ENCODE results near the gene CREB3L1.
A peak's percentile ranks its signal among the peaks of the same experiment; 100 is the strongest.

CREB3L1 gene

DNA sequence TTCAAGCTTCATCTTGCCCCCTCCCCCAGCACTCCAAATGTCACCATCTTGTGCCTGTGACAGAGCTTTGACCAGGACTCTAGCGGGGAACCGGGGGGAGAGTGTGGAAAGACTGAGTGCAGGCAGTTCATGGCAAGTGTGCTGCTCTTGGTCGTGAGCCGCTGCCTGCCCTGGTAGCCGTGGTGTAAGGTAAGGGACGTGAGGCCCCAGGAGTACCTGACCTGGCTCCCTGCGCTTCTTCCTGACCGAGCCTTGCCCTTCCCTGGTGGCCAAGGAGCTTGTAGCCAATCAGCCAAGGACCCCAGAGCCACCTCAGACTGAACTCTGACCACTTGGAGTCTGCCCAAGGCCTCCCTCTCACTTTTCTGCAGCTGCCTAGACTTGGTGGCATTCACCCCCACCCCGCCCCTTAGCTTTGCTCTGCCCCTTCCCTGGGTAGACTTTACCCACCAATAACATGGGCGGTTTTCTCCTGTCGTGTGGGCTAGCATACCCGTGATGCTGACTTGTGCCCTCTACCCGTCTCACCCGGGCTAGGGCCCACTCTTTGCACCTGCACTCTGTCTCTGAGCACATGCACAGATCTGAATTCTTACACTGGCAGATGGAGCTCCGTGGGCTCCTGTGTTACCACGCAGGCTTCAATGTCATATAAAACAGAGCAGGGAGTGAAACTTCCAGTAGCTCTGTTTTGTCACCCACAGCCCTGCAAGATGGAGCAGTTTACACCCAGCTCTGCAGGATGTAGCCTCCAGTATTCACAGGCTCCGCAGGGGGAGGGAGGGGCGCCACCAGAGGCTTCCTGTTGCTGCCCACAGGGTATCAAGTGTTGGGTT, 71.3 kb downstream of the CREB3L1 start:
- H3K4me3 ChIP-seq (ENCODE audit: low read depth, low read length), result peak overlapping the region; percentile 82
- TF ChIP-seq, protein P1, sequence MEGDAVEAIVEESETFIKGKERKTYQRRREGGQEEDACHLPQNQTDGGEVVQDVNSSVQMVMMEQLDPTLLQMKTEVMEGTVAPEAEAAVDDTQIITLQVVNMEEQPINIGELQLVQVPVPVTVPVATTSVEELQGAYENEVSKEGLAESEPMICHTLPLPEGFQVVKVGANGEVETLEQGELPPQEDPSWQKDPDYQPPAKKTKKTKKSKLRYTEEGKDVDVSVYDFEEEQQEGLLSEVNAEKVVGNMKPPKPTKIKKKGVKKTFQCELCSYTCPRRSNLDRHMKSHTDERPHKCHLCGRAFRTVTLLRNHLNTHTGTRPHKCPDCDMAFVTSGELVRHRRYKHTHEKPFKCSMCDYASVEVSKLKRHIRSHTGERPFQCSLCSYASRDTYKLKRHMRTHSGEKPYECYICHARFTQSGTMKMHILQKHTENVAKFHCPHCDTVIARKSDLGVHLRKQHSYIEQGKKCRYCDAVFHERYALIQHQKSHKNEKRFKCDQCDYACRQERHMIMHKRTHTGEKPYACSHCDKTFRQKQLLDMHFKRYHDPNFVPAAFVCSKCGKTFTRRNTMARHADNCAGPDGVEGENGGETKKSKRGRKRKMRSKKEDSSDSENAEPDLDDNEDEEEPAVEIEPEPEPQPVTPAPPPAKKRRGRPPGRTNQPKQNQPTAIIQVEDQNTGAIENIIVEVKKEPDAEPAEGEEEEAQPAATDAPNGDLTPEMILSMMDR (IDR thresholded peaks at IDR 0.05; ENCODE audit: low read depth, low read length), result no peak
- in situ Hi-C loops (cut with HindIII; ENCODE audit: low sequenced_read_pairs), result no loop called here
- DNase-seq (ENCODE audit: low read depth, low spot score), result no peak

DNA sequence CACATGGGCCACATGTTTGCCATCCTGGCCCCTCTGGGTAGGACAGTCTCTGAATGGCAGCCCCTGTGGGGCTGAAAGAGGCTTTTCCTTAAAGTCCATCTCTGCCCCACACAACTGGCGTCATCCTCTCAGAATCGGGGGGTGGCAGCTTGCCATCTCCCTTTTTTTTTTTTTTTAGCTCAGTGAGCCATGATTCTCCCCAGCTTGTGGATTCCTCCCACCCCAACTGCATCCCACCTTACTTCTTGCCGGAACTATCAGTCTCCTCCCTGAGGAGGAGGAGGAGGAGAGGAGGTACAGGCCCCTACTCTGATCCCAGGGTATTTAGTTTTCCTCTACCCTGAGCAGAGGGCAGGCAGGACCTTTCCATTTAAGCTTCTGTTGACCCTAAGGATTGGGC, 73.2 kb downstream of the CREB3L1 start:
- no peak for DNase-seq (ENCODE audit: low read depth, low spot score)
- TF ChIP-seq, protein P1 (IDR thresholded peaks at IDR 0.05; ENCODE audit: low read depth, low read length), result no peak
- no peak overlapping the region for H3K4me3 ChIP-seq (ENCODE audit: low read depth, low read length)
- in situ Hi-C loops (cut with HindIII; ENCODE audit: low sequenced_read_pairs), result no loop called here

DNA sequence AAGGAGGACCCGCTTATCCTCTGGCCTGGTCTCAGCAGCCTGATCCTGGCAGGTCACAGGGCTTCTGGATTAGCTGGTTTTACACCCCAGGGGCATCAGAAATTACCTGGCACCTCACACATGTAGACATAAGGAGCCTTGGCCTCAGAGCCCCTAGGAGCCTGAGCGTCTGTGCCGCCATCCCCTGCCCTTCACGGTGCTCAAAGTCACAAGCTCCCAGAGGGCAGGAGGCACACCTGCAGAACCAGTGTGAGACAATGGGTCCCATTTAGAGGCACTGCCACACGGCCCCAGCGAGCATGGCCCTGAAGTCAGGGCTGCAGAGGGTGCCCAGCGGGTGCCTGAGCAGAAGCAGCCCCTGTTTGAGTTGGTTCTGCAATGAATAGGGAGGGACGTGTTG, 73.7 kb downstream of the CREB3L1 start:
- no peak for DNase-seq (ENCODE audit: low read depth, low spot score)
- in situ Hi-C loops (cut with HindIII; ENCODE audit: low sequenced_read_pairs), result no loop called here
- no peak overlapping the region for H3K4me3 ChIP-seq (ENCODE audit: low read depth, low read length)

DNA sequence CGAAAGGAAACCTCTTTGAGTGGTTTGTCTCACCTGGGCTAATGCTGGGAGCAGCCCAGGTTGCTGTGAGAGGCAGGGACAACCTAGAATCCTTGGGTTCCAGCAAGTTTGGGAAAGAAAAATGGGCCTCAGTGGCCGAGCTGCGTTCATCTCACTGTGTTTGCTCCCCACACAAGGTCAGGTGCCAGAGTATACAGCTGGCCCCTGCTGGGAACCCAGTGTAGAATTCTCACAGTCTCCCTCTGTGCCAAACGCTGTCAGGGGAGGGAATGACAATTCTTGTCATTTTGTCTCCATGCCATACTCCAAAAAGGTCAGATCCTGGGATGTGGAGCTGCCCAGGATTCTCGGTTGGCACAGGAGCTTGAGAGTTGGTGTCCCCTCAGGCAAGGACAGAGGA, 74.1 kb downstream of the CREB3L1 start:
- TF ChIP-seq, protein P1 (IDR thresholded peaks at IDR 0.05; ENCODE audit: low read depth, low read length), result no peak
- H3K4me3 ChIP-seq (ENCODE audit: low read depth, low read length), result no peak overlapping the region
- in situ Hi-C loops (cut with HindIII; ENCODE audit: low sequenced_read_pairs), result no loop called here
- no peak for DNase-seq (ENCODE audit: low read depth, low spot score)

More for the DNA sequence above, 73.7 kb downstream of the CREB3L1 start:
- TF ChIP-seq, protein P1 (IDR thresholded peaks at IDR 0.05; ENCODE audit: low read depth, low read length), result no peak

DNA sequence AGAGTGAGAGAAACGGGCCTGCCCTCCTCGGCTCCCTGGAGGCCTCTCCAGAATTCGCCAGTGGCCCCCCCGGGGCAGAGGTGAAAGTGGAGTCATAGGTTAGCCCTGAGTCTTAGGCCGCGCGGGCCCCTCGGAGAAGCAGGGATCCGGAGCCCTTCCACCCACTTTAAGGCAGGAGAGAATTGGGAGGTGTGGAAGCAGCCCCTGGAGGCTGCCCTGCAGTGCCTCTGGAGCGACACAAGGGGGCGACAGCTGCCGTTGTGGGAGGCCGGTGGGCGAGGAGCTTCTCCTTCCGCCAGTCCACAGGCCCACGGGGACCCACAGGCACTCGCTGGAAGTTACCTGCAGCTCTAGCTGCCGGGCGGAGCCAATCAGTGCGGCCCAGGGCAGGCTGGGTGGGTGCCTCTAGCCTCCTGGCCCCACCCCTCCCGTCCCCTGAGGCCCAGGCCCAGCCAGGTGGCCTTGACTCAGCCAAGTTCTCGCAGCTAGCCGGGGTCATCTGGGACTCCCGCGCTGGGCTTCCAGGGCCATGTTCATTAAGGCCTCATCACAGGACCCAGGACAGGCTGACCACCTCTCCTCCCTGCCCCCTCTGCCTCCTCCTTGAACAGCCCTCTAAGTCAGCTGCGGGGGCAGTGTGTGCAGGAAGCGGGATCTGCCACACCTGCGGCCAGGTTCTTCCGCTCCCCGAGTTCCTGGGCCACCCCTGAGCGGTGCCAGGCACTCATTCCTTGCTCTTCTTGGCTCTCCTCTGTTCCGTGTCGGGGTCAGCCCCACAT, 74.8 kb downstream of the CREB3L1 start:
- no peak overlapping the region for H3K4me3 ChIP-seq (ENCODE audit: low read depth, low read length)
- in situ Hi-C loops (cut with HindIII; ENCODE audit: low sequenced_read_pairs), result no loop called here
- TF ChIP-seq, protein P1 (IDR thresholded peaks at IDR 0.05; ENCODE audit: low read depth, low read length), result peak; percentile 89
- no peak for DNase-seq (ENCODE audit: low read depth, low spot score)

DNA sequence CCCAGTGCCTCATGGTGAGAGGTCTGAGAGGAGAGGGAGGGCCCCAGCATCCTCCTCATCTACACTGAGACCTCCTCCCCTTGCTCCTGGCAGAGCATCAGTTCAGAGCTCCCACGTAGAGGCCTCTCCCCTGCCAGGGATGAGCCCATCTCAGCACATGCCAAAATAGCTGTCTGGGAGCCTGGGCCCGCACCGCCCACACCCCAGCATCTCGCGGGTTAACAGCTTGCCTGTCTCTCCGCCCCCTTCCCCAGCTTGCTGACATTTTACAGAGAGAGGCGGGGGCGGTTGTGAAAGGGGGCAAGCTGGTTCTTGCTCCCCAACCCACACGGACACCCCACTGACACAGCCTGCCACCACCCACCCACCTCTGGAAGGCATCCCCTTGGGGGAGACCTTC, 76.2 kb downstream of the CREB3L1 start:
- TF ChIP-seq, protein P1 (IDR thresholded peaks at IDR 0.05; ENCODE audit: low read depth, low read length), result no peak
- no peak overlapping the region for H3K4me3 ChIP-seq (ENCODE audit: low read depth, low read length)
- in situ Hi-C loops (cut with HindIII; ENCODE audit: low sequenced_read_pairs), result no loop called here
- no peak for DNase-seq (ENCODE audit: low read depth, low spot score)
